C4-2B (cell line): ENCODE results near the gene FCRL2.

Experiments used
- CTCF ChIP-seq: fragments of 450-650 bp; conservative IDR thresholded peaks from 2 replicates; pipeline ENCODE4 v1.5.1; 2017; ENCODE audit warnings: mild to moderate bottlenecking
- ZFX ChIP-seq: fragments of 450-650 bp; IDR thresholded peaks from 2 replicates; pipeline ENCODE4 v1.6.1; 2017

DNA sequence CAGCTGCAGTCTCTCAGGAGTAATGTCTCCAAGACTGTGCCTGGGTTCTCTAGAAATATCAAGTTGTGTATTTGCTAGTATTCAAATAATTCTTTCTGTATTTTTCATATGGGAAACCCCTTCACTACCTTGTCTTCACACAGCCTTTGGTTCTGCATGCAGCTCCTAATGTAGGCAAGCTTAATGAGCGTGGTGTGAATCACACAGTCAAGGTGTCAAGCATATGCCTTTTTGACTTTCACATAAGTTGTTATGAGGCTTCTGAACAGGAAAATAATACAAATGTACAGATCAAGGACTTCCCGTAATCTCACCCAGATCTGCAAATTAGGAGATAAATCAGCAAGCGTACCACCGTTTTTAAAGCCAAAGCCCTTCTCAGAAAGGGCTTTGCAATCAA, 76.2 kb downstream of the FCRL2 start, which contains the start of gene FCRL3:
- TF ChIP-seq CTCF (no peak), ZFX (no peak)
